CD14-positive monocyte (primary cell): ENCODE results near the gene RSAD2. TPM values are rescaled to one million over a fixed set of nuclear protein-coding genes. Genes with fewer than 3 reads are reported as not detected.

Experiments used
- DNase-seq, 3 donors: peaks; one replicate each; pipeline ENCODE4 v3.0.0-alpha.2; 2011 to 2022
- H2AFZ ChIP-seq: 2 replicates; pipeline ENCODE4 v1.6.0; 2012; ENCODE audit warnings: mild to moderate bottlenecking, low read depth, low read length, inconsistent platforms; ENCODE audit not compliant: insufficient read depth, poor library complexity, severe bottlenecking
- H3K27ac ChIP-seq, 2 donors: 1 replicate in 1 of 2; 2 replicates in 1 of 2; pipeline ENCODE4 v1.5.1; 2012 to 2013; ENCODE audit warnings: low read length in 2 of 2, control low read depth in 1 of 2, inconsistent platforms in 1 of 2, low read depth in 1 of 2, mild to moderate bottlenecking in 1 of 2
- H3K27me3 ChIP-seq, 2 donors: one replicate each; pipeline versions ENCODE4 v1.6.0 to v1.6.1; 2011 to 2013; ENCODE audit warnings: low read length in 2 of 2; ENCODE audit not compliant: control insufficient read depth in 2 of 2, insufficient read depth in 2 of 2
- H3K36me3 ChIP-seq, 2 donors: replicated peaks in 1 of 2; 1 replicate in 1 of 2; 2 replicates in 1 of 2; pipeline versions ENCODE4 v1.5.1 to v1.6.1; 2012 to 2013; ENCODE audit warnings: low read length in 2 of 2, control low read depth in 1 of 2, inconsistent platforms in 1 of 2, mild to moderate bottlenecking in 1 of 2; ENCODE audit not compliant: insufficient read depth in 2 of 2, control insufficient read depth in 1 of 2
- H3K4me1 ChIP-seq, 2 donors: 1 replicate in 1 of 2; 2 replicates in 1 of 2; pipeline versions ENCODE4 v1.5.1 to v1.6.1; 2012 to 2013; ENCODE audit warnings: low read length in 2 of 2, control low read depth in 1 of 2, inconsistent platforms in 1 of 2, mild to moderate bottlenecking in 1 of 2, moderate library complexity in 1 of 2; ENCODE audit not compliant: insufficient read depth in 2 of 2, control insufficient read depth in 1 of 2
- H3K4me2 ChIP-seq: replicated peaks from 2 replicates; pipeline ENCODE3; 2012; ENCODE audit warnings: low read length, moderate library complexity, mild to moderate bottlenecking; ENCODE audit not compliant: poor library complexity, severe bottlenecking; ENCODE audit errors: extremely low read depth
- H3K4me3 ChIP-seq, 3 experiments: fragments of 200-600 bp in 1 of 3; sonication (generic) in 1 of 3; replicated peaks in 1 of 3; 1 replicate in 2 of 3; 2 replicates in 1 of 3; pipeline ENCODE4 v1.5.1; 2011 to 2013; ENCODE audit warnings: low read length in 3 of 3, mild to moderate bottlenecking in 3 of 3, control low read depth in 2 of 3, low read depth in 2 of 3, inconsistent platforms in 1 of 3, moderate library complexity in 1 of 3
- H3K79me2 ChIP-seq: 2 replicates; pipeline ENCODE4 v1.6.0; 2012; ENCODE audit warnings: mild to moderate bottlenecking, control low read depth, inconsistent platforms, low read length, moderate library complexity; ENCODE audit not compliant: insufficient read depth
- H3K9ac ChIP-seq: 2 replicates; pipeline ENCODE4 v1.6.0; 2017; ENCODE audit warnings: low read length, mild to moderate bottlenecking; ENCODE audit not compliant: insufficient read depth, poor library complexity, severe bottlenecking
- H3K9me3 ChIP-seq, 2 donors: replicated peaks in 1 of 2; 1 replicate in 1 of 2; 2 replicates in 1 of 2; pipeline versions ENCODE4 v1.5.1 to v1.6.1; 2012 to 2013; ENCODE audit warnings: low read length in 2 of 2, control low read depth in 1 of 2; ENCODE audit not compliant: control insufficient read depth in 1 of 2, insufficient read depth in 1 of 2
- H4K20me1 ChIP-seq: 2 replicates; pipeline ENCODE4 v1.6.0; 2012; ENCODE audit warnings: mild to moderate bottlenecking, low read length, control low read depth, moderate library complexity; ENCODE audit not compliant: insufficient read depth
- H3K27ac Mint-ChIP-seq, 7 donors: one replicate each; pipeline ENCODE4 v1.8.0; 2020; ENCODE audit warnings: mild to moderate bottlenecking in 7 of 7, mixed read lengths in 7 of 7, moderate library complexity in 6 of 7, inconsistent platforms in 2 of 7
- H3K27me3 Mint-ChIP-seq, 3 donors: one replicate each; pipeline ENCODE4 v1.8.0; 2021 to 2022; ENCODE audit warnings: low read depth in 3 of 3, mild to moderate bottlenecking in 3 of 3, mixed read lengths in 3 of 3, moderate library complexity in 3 of 3, inconsistent platforms in 1 of 3
- H3K36me3 Mint-ChIP-seq, 2 donors: one replicate each; pipeline ENCODE4 v1.8.0; 2020; ENCODE audit warnings: mixed read lengths in 2 of 2, inconsistent platforms in 1 of 2, mild to moderate bottlenecking in 1 of 2
- H3K4me1 Mint-ChIP-seq: one replicate; pipeline ENCODE4 v1.8.0; 2020; ENCODE audit warnings: mild to moderate bottlenecking, mixed read lengths
- H3K4me3 Mint-ChIP-seq, 2 donors: one replicate each; pipeline ENCODE4 v1.8.0; 2020; ENCODE audit warnings: mild to moderate bottlenecking in 2 of 2, mixed read lengths in 2 of 2, moderate library complexity in 1 of 2
- H3K9me3 Mint-ChIP-seq, 7 donors: one replicate each; pipeline ENCODE4 v1.8.0; 2020 to 2022; ENCODE audit warnings: mixed read lengths in 7 of 7, mild to moderate bottlenecking in 6 of 7, moderate library complexity in 6 of 7, inconsistent platforms in 2 of 7
- WGBS: methylation state at CpG from one replicate; pipeline ENCODE4 v1.1.5; 2013; ENCODE audit warnings: missing lambda C conversion rate; ENCODE audit not compliant: insufficient coverage; 5-methylcytosine and 5-hydroxymethylcytosine counted together
- intact Hi-C, 2 donors: fragments of 100-400 bp; cut with micrococcal nuclease; formaldehyde crosslinking; loops; one replicate each; pipeline versions ENCODE4 v1.15.0 to v1.15.1; 2023
- polyA plus RNA-seq, 3 donors: library from polyadenylated mRNA; depleted of rRNA in 1 of 3; unstranded in 2 of 3; stranded (reverse) in 1 of 3; fragments of 300-500 nt in 2 of 3; fragments of >200 nt in 1 of 3; fragmentation: Illumina TruSeq in 2 of 3; gene quantifications; 1 replicate in 2 of 3; 2 replicates in 1 of 3; pipeline ENCODE4 v1.2.3, GENCODE V29; 2012 to 2021
- TF ChIP-seq, protein P1 (sequence below): fragments of 200-600 bp; IDR thresholded peaks from one replicate; pipeline ENCODE4 v1.8.0; 2022; ENCODE audit warnings: antibody characterized with exemption, mild to moderate bottlenecking

The RSAD2 gene
- polyA plus RNA-seq, 3 donors = 6.0 to 12.6 (median 10.3) TPM

DNA sequence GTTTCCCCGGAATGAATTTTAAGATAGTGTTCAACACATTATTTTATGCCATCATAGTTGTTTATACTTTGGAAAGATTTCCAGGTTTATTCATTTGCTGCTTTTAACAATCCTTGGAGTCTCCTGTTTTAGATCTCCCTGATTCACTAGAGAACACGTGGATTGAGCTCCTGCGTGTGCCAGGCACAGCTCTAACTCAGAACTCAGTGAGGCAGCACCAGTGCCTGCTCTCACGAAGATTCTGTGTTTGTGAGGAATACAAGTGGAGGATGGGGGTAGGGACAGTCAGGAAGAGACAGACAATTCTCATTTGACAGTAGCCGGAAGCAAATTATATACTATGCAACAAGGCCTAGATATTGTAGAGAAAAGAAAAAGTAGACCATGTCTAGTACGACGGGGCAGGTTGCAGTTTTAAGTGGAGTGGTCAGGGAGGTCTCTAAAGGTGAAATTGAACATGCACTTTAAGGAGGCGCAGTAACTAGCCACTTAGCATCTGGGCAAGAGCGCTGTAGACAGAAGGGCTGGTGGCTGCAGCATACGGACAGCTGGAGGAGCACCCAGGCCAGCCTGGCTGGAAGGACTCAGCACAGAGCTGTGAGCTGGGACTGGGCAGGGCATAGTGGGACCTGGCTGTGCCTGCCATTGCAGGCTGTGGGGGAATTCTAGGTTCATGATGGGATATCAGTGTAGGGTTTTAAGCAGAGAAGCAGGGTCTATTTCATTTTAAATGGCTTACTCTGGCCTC is 63.9 kb downstream of the RSAD2 start:
- Mint-ChIP-seq H3K9me3 (peaks cover 0 to 1% (median 0%) of the 10 kb centered on the region in 7 donors), H3K4me3 (no peak overlapping the region), H3K4me1 (peaks cover 23% of the 10 kb centered on the region), H3K36me3 (peaks cover 25% of the 10 kb centered on the region in 2 donors), H3K27me3 (no peaks in the 10 kb centered on the region), H3K27ac (no peak overlapping the region)
- Histone ChIP-seq H3K4me2 (no peak overlapping the region), H3K27ac (no peak overlapping the region), H3K4me3 (no peak overlapping the region), H3K36me3 (peaks cover 0 to 5% of the 10 kb centered on the region in 2 donors), H3K79me2 (peaks cover 13% of the 10 kb centered on the region), H3K9me3 (no peaks in the 10 kb centered on the region), H3K4me1 (peaks cover 12 to 14% of the 10 kb centered on the region in 2 donors), H4K20me1 (no peaks in the 10 kb centered on the region), H2AFZ (no peak overlapping the region), H3K9ac (no peak overlapping the region), H3K27me3 (no peaks in the 10 kb centered on the region)
- 98% methylated on average over 5 of the region's 10 CpGs for WGBS
- DNase-seq = no peak
- intact Hi-C loops = no loop called here
- TF ChIP-seq, protein P1, sequence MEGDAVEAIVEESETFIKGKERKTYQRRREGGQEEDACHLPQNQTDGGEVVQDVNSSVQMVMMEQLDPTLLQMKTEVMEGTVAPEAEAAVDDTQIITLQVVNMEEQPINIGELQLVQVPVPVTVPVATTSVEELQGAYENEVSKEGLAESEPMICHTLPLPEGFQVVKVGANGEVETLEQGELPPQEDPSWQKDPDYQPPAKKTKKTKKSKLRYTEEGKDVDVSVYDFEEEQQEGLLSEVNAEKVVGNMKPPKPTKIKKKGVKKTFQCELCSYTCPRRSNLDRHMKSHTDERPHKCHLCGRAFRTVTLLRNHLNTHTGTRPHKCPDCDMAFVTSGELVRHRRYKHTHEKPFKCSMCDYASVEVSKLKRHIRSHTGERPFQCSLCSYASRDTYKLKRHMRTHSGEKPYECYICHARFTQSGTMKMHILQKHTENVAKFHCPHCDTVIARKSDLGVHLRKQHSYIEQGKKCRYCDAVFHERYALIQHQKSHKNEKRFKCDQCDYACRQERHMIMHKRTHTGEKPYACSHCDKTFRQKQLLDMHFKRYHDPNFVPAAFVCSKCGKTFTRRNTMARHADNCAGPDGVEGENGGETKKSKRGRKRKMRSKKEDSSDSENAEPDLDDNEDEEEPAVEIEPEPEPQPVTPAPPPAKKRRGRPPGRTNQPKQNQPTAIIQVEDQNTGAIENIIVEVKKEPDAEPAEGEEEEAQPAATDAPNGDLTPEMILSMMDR = no peak

DNA sequence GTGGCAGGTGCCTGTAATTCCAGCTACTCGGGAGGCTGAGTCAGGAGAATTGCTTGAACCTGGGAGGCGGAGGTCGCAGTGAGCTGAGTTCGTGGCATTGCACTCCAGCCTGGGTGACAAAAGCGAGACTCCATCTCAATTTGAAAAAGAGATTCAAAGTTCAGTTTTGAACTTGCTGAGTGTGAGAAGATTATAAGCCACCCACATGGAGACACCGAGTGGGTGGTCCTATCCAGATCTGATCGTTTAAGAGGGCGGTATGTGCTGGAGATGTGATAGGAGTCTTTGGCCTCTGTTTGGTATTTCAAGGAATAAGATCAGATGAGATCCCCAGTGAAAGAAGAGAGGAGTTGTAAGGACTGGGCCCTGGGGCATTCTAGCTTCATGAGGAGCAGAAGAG is 65.3 kb downstream of the RSAD2 start:
- H3K4me2 ChIP-seq = no peak overlapping the region
- Mint-ChIP-seq H3K36me3 (peaks cover 25 to 26% of the 10 kb centered on the region in 2 donors), H3K27ac (no peak overlapping the region), H3K27me3 (no peaks in the 10 kb centered on the region), H3K9me3 (peaks cover 0 to 1% (median 0%) of the 10 kb centered on the region in 7 donors), H3K4me1 (peaks cover 23% of the 10 kb centered on the region), H3K4me3 (no peak overlapping the region)
- no peak overlapping the region for H3K27ac ChIP-seq
- no peak overlapping the region for H2AFZ ChIP-seq
- TF ChIP-seq, protein P1 = no peak
- 95% methylated on average over 8 of the region's 8 CpGs for WGBS
- no peaks in the 10 kb centered on the region for H3K9me3 ChIP-seq
- peaks cover 0 to 5% of the 10 kb centered on the region in 2 donors for H3K36me3 ChIP-seq
- H3K79me2 ChIP-seq = peaks cover 7% of the 10 kb centered on the region
- no peaks in the 10 kb centered on the region for H3K27me3 ChIP-seq
- H3K4me3 ChIP-seq = no peak overlapping the region
- no peaks in the 10 kb centered on the region for H4K20me1 ChIP-seq
- H3K4me1 ChIP-seq = peaks cover 12 to 14% of the 10 kb centered on the region in 2 donors
- intact Hi-C loops = no loop called here
- no peak overlapping the region for H3K9ac ChIP-seq
- DNase-seq = no peak
